Fibroblast of lung (primary cell): Measurements from ENCODE around the gene PRMT5.

Experiments
- EZH2 ChIP-seq: IDR thresholded peaks from 2 replicates; pipeline ENCODE4 v1.5.1; 2012; ENCODE audit warnings: low read length, control low read depth, mild to moderate bottlenecking; ENCODE audit errors: missing control alignments
- TF ChIP-seq, protein P1 (sequence below), 2 donors: IDR thresholded peaks in 1 of 2; conservative IDR thresholded peaks in 1 of 2; 1 replicate in 1 of 2; 2 replicates in 1 of 2; pipeline ENCODE4 v1.5.1; 2011 to 2012; ENCODE audit warnings: low read length in 2 of 2, control low read depth in 1 of 2, inconsistent platforms in 1 of 2, low read depth in 1 of 2, mild to moderate bottlenecking in 1 of 2

DNA sequence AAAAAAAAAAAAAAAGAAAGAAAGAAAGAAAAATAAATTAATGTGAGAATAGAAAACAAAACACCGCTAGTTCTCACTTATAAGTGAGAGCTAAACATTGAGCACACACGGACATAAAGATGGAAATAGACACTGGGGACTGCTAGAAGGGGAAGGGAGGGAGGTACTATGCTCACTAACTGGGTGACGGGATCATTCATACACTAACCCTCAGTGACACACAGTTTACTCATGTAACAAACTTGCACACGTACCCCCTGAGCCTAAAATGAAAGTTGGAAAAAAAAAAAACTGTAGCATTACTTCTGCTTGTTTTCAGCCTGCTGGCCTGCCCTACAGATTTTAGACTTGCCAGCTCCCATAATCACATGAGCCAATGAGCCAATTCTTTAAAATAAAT is 10.5 kb upstream of the PRMT5 start:
- TF ChIP-seq, protein P1, sequence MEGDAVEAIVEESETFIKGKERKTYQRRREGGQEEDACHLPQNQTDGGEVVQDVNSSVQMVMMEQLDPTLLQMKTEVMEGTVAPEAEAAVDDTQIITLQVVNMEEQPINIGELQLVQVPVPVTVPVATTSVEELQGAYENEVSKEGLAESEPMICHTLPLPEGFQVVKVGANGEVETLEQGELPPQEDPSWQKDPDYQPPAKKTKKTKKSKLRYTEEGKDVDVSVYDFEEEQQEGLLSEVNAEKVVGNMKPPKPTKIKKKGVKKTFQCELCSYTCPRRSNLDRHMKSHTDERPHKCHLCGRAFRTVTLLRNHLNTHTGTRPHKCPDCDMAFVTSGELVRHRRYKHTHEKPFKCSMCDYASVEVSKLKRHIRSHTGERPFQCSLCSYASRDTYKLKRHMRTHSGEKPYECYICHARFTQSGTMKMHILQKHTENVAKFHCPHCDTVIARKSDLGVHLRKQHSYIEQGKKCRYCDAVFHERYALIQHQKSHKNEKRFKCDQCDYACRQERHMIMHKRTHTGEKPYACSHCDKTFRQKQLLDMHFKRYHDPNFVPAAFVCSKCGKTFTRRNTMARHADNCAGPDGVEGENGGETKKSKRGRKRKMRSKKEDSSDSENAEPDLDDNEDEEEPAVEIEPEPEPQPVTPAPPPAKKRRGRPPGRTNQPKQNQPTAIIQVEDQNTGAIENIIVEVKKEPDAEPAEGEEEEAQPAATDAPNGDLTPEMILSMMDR (conservative IDR thresholded peaks at IDR 0.05 in 1 of 2, IDR thresholded peaks at IDR 0.05 in 1 of 2; ENCODE audit: low read depth in 1 of 2, low read length in 2 of 2), result no peak
- TF ChIP-seq EZH2, result no peak
